Pulmonary artery endothelial cell (primary cell): ENCODE measurements around the gene QSER1. TPM values are rescaled to one million over a fixed set of nuclear protein-coding genes. Genes with fewer than 3 reads are reported as not detected.

Source experiments
- DNase-seq: peaks from one replicate; pipeline ENCODE4 v3.0.0-alpha.2; 2011; ENCODE audit warnings: low read depth, low spot score
- total RNA-seq: library from RNA; depleted of rRNA; stranded (reverse); fragments of >200 nt; gene quantifications from 2 replicates; pipeline ENCODE4 v1.2.3, GENCODE V29; 2014

The QSER1 gene
- total RNA-seq, 1 donor from 2014 or later: 15.3 TPM

- no peak for DNase-seq
Observed at GRCh38 chr11:32890843-32891656, 1.6 kb upstream of the QSER1 start.

- DNase-seq: no peak
Observed at GRCh38 chr11:32891657-32892354, 805 bp upstream of the QSER1 start.

- DNase-seq: no peak
Observed at GRCh38 chr11:32893093-32893342, 407 bp downstream of the QSER1 start.

GRCh38 chr11:32893343-32894148 is 935 bp downstream of the QSER1 start:
- no peak for DNase-seq

GRCh38 chr11:32894149-32894827 is 1.7 kb downstream of the QSER1 start:
- DNase-seq: peak; percentile 37

GRCh38 chr11:32894921-32895320 is 2.3 kb downstream of the QSER1 start:
- no peak for DNase-seq

GRCh38 chr11:32895471-32895870 is 2.9 kb downstream of the QSER1 start:
- DNase-seq: no peak

- DNase-seq: no peak
Observed at GRCh38 chr11:32897103-32897502, 4.5 kb downstream of the QSER1 start.

- no peak for DNase-seq
Observed at GRCh38 chr11:32899438-32899837, 6.8 kb downstream of the QSER1 start.

GRCh38 chr11:32902089-32902665 is 9.6 kb downstream of the QSER1 start:
- DNase-seq: no peak

GRCh38 chr11:32905028-32905667 is 12.5 kb downstream of the QSER1 start:
- DNase-seq: no peak

GRCh38 chr11:32908619-32909018 is 16.0 kb downstream of the QSER1 start:
- DNase-seq: no peak

- no peak for DNase-seq
Observed at GRCh38 chr11:32911413-32911812, 18.8 kb downstream of the QSER1 start.

GRCh38 chr11:32913445-32913844 is 20.8 kb downstream of the QSER1 start:
- no peak for DNase-seq

GRCh38 chr11:32916361-32916760 is 23.8 kb downstream of the QSER1 start:
- DNase-seq: no peak

- no peak for DNase-seq
Observed at GRCh38 chr11:32916994-32917393, 24.4 kb downstream of the QSER1 start.

GRCh38 chr11:32918427-32918826 is 25.8 kb downstream of the QSER1 start:
- DNase-seq: no peak

- DNase-seq: no peak
Observed at GRCh38 chr11:32919338-32919737, 26.7 kb downstream of the QSER1 start.

- DNase-seq: no peak
Observed at GRCh38 chr11:32920570-32920969, 28.0 kb downstream of the QSER1 start.

GRCh38 chr11:32921204-32921603 is 28.6 kb downstream of the QSER1 start:
- DNase-seq: no peak

- DNase-seq: no peak
Observed at GRCh38 chr11:32931606-32932005, 39.0 kb downstream of the QSER1 start.
